H1 (cell line): Measurements from ENCODE around the gene ZFAND2B. TPM values are rescaled to one million over a fixed set of nuclear protein-coding genes. Genes with fewer than 3 reads are reported as not detected.

Experiments used
- CTCF ChIA-PET: fragments of 300-600 bp; sonication (Branson Sonifier 250); formaldehyde crosslinking; loops from one replicate; lab custom pipeline; 2021; ENCODE audit not compliant: partially characterized antibody; lab: Charles Lee
- POLR2A ChIA-PET: fragments of 300-600 bp; sonication (Branson Sonifier 250); formaldehyde crosslinking; loops from one replicate; lab custom pipeline; 2021; ENCODE audit warnings: inconsistent platforms; ENCODE audit not compliant: partially characterized antibody; lab: Charles Lee
- DNase-seq, 2 experiments: peaks; one replicate each; pipeline versions ENCODE4 v3.0.0 to v3.0.0-alpha.2; 2010 to 2022; ENCODE audit warnings: low spot score in 2 of 2, low read depth in 1 of 2, mixed read lengths in 1 of 2
- FAIRE-seq: peaks from 2 replicates; lab custom pipeline; 2011; peaks lifted over from hg19 to GRCh38; lab: Jason Lieb, UNC
- H2AFZ ChIP-seq: 2 replicates; pipeline ENCODE4 v1.8.1; 2012; ENCODE audit warnings: low read length, inconsistent platforms
- H2AK5ac ChIP-seq: 2 replicates; pipeline ENCODE4 v1.6.1; 2013; ENCODE audit warnings: low read depth, low read length
- H2BK120ac ChIP-seq: replicated peaks from 2 replicates; pipeline ENCODE3; 2013; ENCODE audit warnings: low read depth, low read length, inconsistent platforms
- H2BK12ac ChIP-seq: 2 replicates; pipeline ENCODE4 v1.6.1; 2013; ENCODE audit warnings: low read depth, low read length
- H2BK15ac ChIP-seq: 2 replicates; pipeline ENCODE4 v1.6.1; 2013; ENCODE audit warnings: low read length
- H2BK20ac ChIP-seq: 2 replicates; pipeline ENCODE4 v1.6.1; 2013; ENCODE audit warnings: low read length
- H2BK5ac ChIP-seq: 2 replicates; pipeline ENCODE4 v1.6.1; 2013; ENCODE audit warnings: low read depth, low read length
- H3K14ac ChIP-seq: 2 replicates; pipeline ENCODE4 v1.6.1; 2013; ENCODE audit warnings: inconsistent platforms; ENCODE audit not compliant: insufficient read length
- H3K18ac ChIP-seq: 2 replicates; pipeline ENCODE4 v1.6.1; 2013; ENCODE audit warnings: low read length; ENCODE audit errors: extremely low read depth
- H3K23ac ChIP-seq: 2 replicates; pipeline ENCODE4 v1.6.1; 2013; ENCODE audit warnings: inconsistent platforms; ENCODE audit not compliant: insufficient read length
- H3K23me2 ChIP-seq: 2 replicates; pipeline ENCODE4 v1.6.1; 2013; ENCODE audit warnings: low read depth, low read length
- H3K27ac ChIP-seq: 2 replicates; pipeline ENCODE4 v1.6.1; 2011; ENCODE audit warnings: low read depth, low read length, inconsistent platforms
- H3K27me3 ChIP-seq, 4 experiments: replicated peaks in 1 of 4; 1 replicate in 1 of 4; 2 replicates in 3 of 4; pipeline versions ENCODE4 v1.6.1 to v1.8.1; 2011 to 2013; ENCODE audit warnings: low read length in 3 of 4, mild to moderate bottlenecking in 3 of 4, inconsistent platforms in 2 of 4, mixed read lengths in 2 of 4, moderate library complexity in 1 of 4; ENCODE audit not compliant: control insufficient read depth in 3 of 4, insufficient read depth in 3 of 4; ENCODE audit errors: extremely low read depth in 1 of 4
- H3K36me3 ChIP-seq, 4 experiments: 2 replicates each; pipeline versions ENCODE4 v1.6.1 to v1.8.1; 2011 to 2013; ENCODE audit warnings: mild to moderate bottlenecking in 4 of 4, low read length in 3 of 4, moderate library complexity in 2 of 4, control low read depth in 1 of 4, inconsistent platforms in 1 of 4; ENCODE audit not compliant: insufficient read depth in 4 of 4, control insufficient read depth in 2 of 4
- H3K4ac ChIP-seq: replicated peaks from 2 replicates; pipeline ENCODE3; 2013; ENCODE audit warnings: low read length, low read depth, mixed read lengths, inconsistent platforms; ENCODE audit not compliant: insufficient read length
- H3K4me1 ChIP-seq, 4 experiments: replicated peaks in 1 of 4; 1 replicate in 1 of 4; 2 replicates in 3 of 4; pipeline versions ENCODE4 v1.6.1 to v1.8.1; 2011 to 2013; ENCODE audit warnings: low read length in 3 of 4, inconsistent platforms in 2 of 4, mixed read lengths in 1 of 4; ENCODE audit not compliant: insufficient read depth in 4 of 4, control insufficient read depth in 3 of 4
- H3K4me2 ChIP-seq, 2 experiments: 2 replicates each; pipeline versions ENCODE4 v1.6.1 to v1.8.1; 2011 to 2013; ENCODE audit warnings: low read depth in 2 of 2, low read length in 2 of 2, control low read depth in 1 of 2, inconsistent platforms in 1 of 2, mild to moderate bottlenecking in 1 of 2; ENCODE audit not compliant: insufficient read depth in 1 of 2
- H3K4me3 ChIP-seq, 4 experiments: fragments of 200-600, 300-600 bp in 1 of 4; sonication (generic), shearing (Covaris generic), sonication (Bioruptor Twin) in 1 of 4; 2 replicates each; pipeline versions ENCODE4 v1.5.1 to v1.8.1; 2011 to 2016; ENCODE audit warnings: low read length in 4 of 4, low read depth in 3 of 4, control low read depth in 2 of 4, inconsistent platforms in 2 of 4, mild to moderate bottlenecking in 2 of 4, mixed read lengths in 1 of 4, moderate library complexity in 1 of 4; ENCODE audit not compliant: insufficient read depth in 2 of 4; ENCODE audit errors: extremely low read depth in 1 of 4
- H3K56ac ChIP-seq: replicated peaks from 2 replicates; pipeline ENCODE3; 2013; ENCODE audit warnings: low read depth, mild to moderate bottlenecking, mixed read lengths, low read length, inconsistent platforms; ENCODE audit not compliant: insufficient read length
- H3K79me1 ChIP-seq: 2 replicates; pipeline ENCODE4 v1.6.1; 2013; ENCODE audit warnings: low read depth, low read length, control low read depth
- H3K79me2 ChIP-seq, 2 experiments: 2 replicates each; pipeline versions ENCODE4 v1.6.1 to v1.8.1; 2012 to 2013; ENCODE audit warnings: low read length in 2 of 2, mild to moderate bottlenecking in 2 of 2, inconsistent platforms in 1 of 2; ENCODE audit not compliant: insufficient read depth in 2 of 2, control insufficient read depth in 1 of 2
- H3K9ac ChIP-seq, 4 experiments: replicated peaks in 1 of 4; 1 replicate in 1 of 4; 2 replicates in 3 of 4; pipeline versions ENCODE4 v1.6.1 to v1.8.1; 2011 to 2013; ENCODE audit warnings: low read depth in 3 of 4, low read length in 3 of 4, control low read depth in 2 of 4, mild to moderate bottlenecking in 2 of 4, moderate library complexity in 2 of 4, inconsistent platforms in 1 of 4; ENCODE audit errors: extremely low read depth in 1 of 4
- H3K9me3 ChIP-seq, 2 experiments: 2 replicates each; pipeline versions ENCODE4 v1.6.1 to v1.8.1; 2012 to 2013; ENCODE audit warnings: mild to moderate bottlenecking in 2 of 2, moderate library complexity in 2 of 2, control low read depth in 1 of 2, inconsistent platforms in 1 of 2, low read depth in 1 of 2, low read length in 1 of 2, mixed read lengths in 1 of 2; ENCODE audit not compliant: insufficient read depth in 2 of 2
- H4K20me1 ChIP-seq, 2 experiments: replicated peaks in 1 of 2; 2 replicates each; pipeline versions ENCODE3 to v1.8.1; 2011 to 2013; ENCODE audit warnings: inconsistent platforms in 2 of 2, low read length in 2 of 2, mild to moderate bottlenecking in 1 of 2; ENCODE audit not compliant: insufficient read depth in 2 of 2, control insufficient read depth in 1 of 2
- H4K5ac ChIP-seq: 2 replicates; pipeline ENCODE4 v1.6.1; 2013; ENCODE audit warnings: low read length, low read depth, mixed read lengths, inconsistent platforms; ENCODE audit not compliant: insufficient read length
- H4K8ac ChIP-seq: 2 replicates; pipeline ENCODE4 v1.8.0; 2013; ENCODE audit warnings: mild to moderate bottlenecking, moderate library complexity, low read length, inconsistent platforms; ENCODE audit not compliant: insufficient read depth; ENCODE audit errors: extremely low read depth
- H4K91ac ChIP-seq: replicated peaks from 2 replicates; pipeline ENCODE3; 2013; ENCODE audit warnings: low read length, mixed read lengths, inconsistent platforms; ENCODE audit not compliant: insufficient read length
- ASH2L ChIP-seq: fragments of 200-600, 300-600 bp; sonication (generic); IDR thresholded peaks from one replicate; pipeline ENCODE4 v1.7.1; 2017; ENCODE audit warnings: low read length
- EZH2 ChIP-seq: fragments of 200-600 bp; sonication (generic); IDR thresholded peaks from 2 replicates; pipeline ENCODE4 v1.7.1; 2012; ENCODE audit warnings: low read depth, mild to moderate bottlenecking, moderate library complexity, low read length, inconsistent platforms; ENCODE audit not compliant: severe bottlenecking
- HDAC2 ChIP-seq, 2 experiments: fragments of 300-600 bp in 1 of 2; sonication (generic) in 1 of 2; IDR thresholded peaks; 2 replicates each; pipeline ENCODE4 v1.6.1; 2011 to 2012; ENCODE audit warnings: low read depth in 2 of 2, low read length in 2 of 2, mild to moderate bottlenecking in 2 of 2, moderate library complexity in 2 of 2, borderline replicate concordance in 1 of 2, inconsistent platforms in 1 of 2
- HDAC6 ChIP-seq: IDR thresholded peaks from one replicate; pipeline ENCODE4 v1.7.1; 2012; ENCODE audit warnings: low read depth, mild to moderate bottlenecking, inconsistent platforms, low read length, moderate library complexity
- JUN ChIP-seq: IDR thresholded peaks from 2 replicates; pipeline ENCODE4 v1.6.1; 2011; ENCODE audit warnings: low read depth, mild to moderate bottlenecking, improper control_type of control experiment, low read length
- NANOG ChIP-seq: IDR thresholded peaks from 2 replicates; pipeline ENCODE4 v1.6.1; 2011; ENCODE audit warnings: low read length, low read depth, mild to moderate bottlenecking, inconsistent platforms; ENCODE audit not compliant: insufficient read depth, poor library complexity, severe bottlenecking
- POU5F1 ChIP-seq: IDR thresholded peaks from 2 replicates; pipeline ENCODE4 v1.6.1; 2011; ENCODE audit warnings: low read depth, mild to moderate bottlenecking, low read length, moderate library complexity
- RBBP5 ChIP-seq: IDR thresholded peaks from 2 replicates; pipeline ENCODE4 v1.7.1; 2012; ENCODE audit warnings: low read depth, mild to moderate bottlenecking, inconsistent platforms, low read length, moderate library complexity, borderline replicate concordance
- WGBS, 2 experiments: shearing (Covaris generic) in 1 of 2; methylation state at CpG; one replicate each; pipeline versions ENCODE4 v1.1.6 to v1.1.7; 2013 to 2015; ENCODE audit warnings: low lambda C conversion rate in 2 of 2, mixed read lengths in 2 of 2, inconsistent platforms in 1 of 2, low coverage in 1 of 2, missing lambda C conversion rate in 1 of 2; ENCODE audit not compliant: insufficient replicate concordance in 2 of 2, insufficient coverage in 1 of 2, insufficient read length in 1 of 2; ENCODE audit errors: extremely low coverage in 1 of 2, missing lambda C conversion rate in 1 of 2; 5-methylcytosine and 5-hydroxymethylcytosine counted together
- polyA plus RNA-seq, 7 experiments: library from polyadenylated mRNA; depleted of rRNA in 3 of 7; stranded (reverse) in 5 of 7; unstranded in 2 of 7; fragments of >200 nt in 5 of 7; fragments of 200-250 nt in 2 of 7; gene quantifications; 1 replicate in 5 of 7; 2 replicates in 1 of 7; 4 replicates in 1 of 7; pipeline versions ENCODE4 v1.2.1 to v1.2.3, GENCODE V29; 2011 to 2013; ENCODE audit warnings: missing spikeins in 2 of 7, mixed read lengths in 2 of 7
- total RNA-seq: library from RNA; stranded (reverse); fragmentation: NEBNext Ultra II Directional; extraction: Animal tissue kit (Norgen Biotek cat#: 25700); gene quantifications from 2 replicates; pipeline ENCODE4 v1.2.1, GENCODE V29; 2021
- TF ChIP-seq, protein P1 (sequence below): IDR thresholded peaks from 2 replicates; pipeline ENCODE4 v1.6.1; 2012; ENCODE audit warnings: inconsistent platforms

ZFAND2B gene
- total and polyA plus RNA-seq, 2 of the 8 experiments (the other 6 are each of a cell fraction or from before 2014, with no cell fraction given) = 16.0 to 17.9 TPM

DNA sequence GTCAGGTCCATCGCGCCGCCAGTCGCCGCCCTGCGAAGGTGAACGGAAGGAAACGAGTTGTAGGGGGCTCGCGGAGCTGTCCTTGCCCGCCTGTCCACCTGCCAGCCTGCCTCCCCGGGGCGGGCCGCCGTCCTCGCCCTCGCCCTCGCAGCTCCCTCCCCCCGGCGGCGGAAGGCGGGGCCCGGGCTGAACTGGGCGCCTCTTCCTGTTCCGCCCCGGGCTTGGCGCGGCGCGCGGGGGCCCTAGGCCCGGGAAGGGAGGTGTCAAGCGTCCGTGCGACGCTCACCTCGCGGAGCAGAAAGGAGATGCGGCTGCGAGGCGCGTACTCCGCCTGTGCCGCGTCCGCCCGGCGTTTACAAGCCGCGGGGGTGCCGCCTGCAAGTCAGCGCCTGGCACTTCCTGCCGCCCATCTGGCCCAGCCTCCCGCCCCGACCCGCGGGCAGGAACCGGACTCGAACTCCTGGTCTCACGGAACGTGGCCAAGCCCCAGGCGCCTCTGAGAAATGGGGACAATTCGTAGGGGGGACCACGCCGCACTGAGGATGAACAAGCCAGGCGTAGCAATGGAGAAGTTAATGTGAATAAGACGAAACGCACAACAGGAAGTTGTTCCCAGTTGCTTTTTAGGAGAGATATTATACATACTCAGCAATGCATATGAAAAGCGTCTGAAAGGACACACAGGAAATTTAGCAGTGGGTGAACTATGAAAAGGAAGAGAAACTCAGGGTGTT, 29.6 kb upstream of the ZFAND2B start, which contains the start of gene CNPPD1:
Gene CNPPD1 (minus strand): TSS at position 108 of the 734 bp plus-strand sequence. CDS start 97 bp downstream, at position 11.
- peak within 1 kb of the TSS; percentile 83 for H3K18ac ChIP-seq
- H3K79me2 ChIP-seq = peaks cover 0 to 8% of the 10 kb centered on the region in 2 experiments; a peak in 1 of 4 replicates
- H2BK5ac ChIP-seq = peak within 1 kb of the TSS; percentile 89
- peak in 1 of 2 experiments; percentile 84 for DNase-seq
- no peak within 1 kb of the TSS for H2AK5ac ChIP-seq
- 2% methylated on average over 49 of the region's 69 CpGs; no CpG with 5 or more reads in 1 of the 2 experiments for WGBS, 2 experiments
- H4K91ac ChIP-seq = peak within 1 kb of the TSS; percentile 40
- peak within 1 kb of the TSS; percentile 69 for H2AFZ ChIP-seq
- CTCF ChIA-PET = interaction anchor here (0.6 to 8.3 kb wide), 13 partner anchors 11 to 480 kb away, joined by 3 to 71 read pairs (median 4); partner anchors contain the start of genes DNAJB2 and NHEJ1
- no peak within 1 kb of the TSS for H3K14ac ChIP-seq
- POLR2A ChIA-PET = interaction anchor here (0.7 to 3.0 kb wide), 12 partner anchors 13 to 118 kb away, joined by 3 to 21 read pairs (median 6); partner anchors contain the start of genes ABCB6, ANKZF1, ATG9A and STK16
- no peak within 1 kb of the TSS for H2BK120ac ChIP-seq
- peak within 1 kb of the TSS; percentile 88 for H4K5ac ChIP-seq
- no peaks in the 10 kb centered on the region for H3K9me3 ChIP-seq
- H3K4me1 ChIP-seq = peaks cover 0 to 13% (median 6%) of the 10 kb centered on the region in 4 experiments; a peak in 6 of 7 replicates
- peak within 1 kb of the TSS; percentile 78 to 96 (median 92) for H3K4me3 ChIP-seq
- H3K36me3 ChIP-seq = peaks cover 3 to 21% (median 16%) of the 10 kb centered on the region in 4 experiments; a peak in 6 of 8 replicates
- H4K8ac ChIP-seq = 0 out of 2 replicates have a peak within 1 kb of the TSS, but pooled peaks have one; percentile 26
- 0 out of 2 replicates have a peak within 1 kb of the TSS, but pooled peaks have one; percentile 52 for H2BK12ac ChIP-seq
- no peak within 1 kb of the TSS for H3K23ac ChIP-seq
- peak within 1 kb of the TSS; percentile 82 to 89 for H3K4me2 ChIP-seq
- no peaks in the 10 kb centered on the region for H3K27me3 ChIP-seq
- FAIRE-seq = no peak
- peaks cover 6% of the 10 kb centered on the region for H3K79me1 ChIP-seq
- no peak within 1 kb of the TSS for H2BK20ac ChIP-seq
- H2BK15ac ChIP-seq = no peak within 1 kb of the TSS; the same call in 1 of the 2 replicates
- peak within 1 kb of the TSS; percentile 50 for H3K56ac ChIP-seq
- H3K4ac ChIP-seq = no peak within 1 kb of the TSS
- H3K27ac ChIP-seq = peak within 1 kb of the TSS; percentile 78
- peaks cover 11% of the 10 kb centered on the region; the same call in 1 of the 2 replicates for H3K23me2 ChIP-seq
- peak within 1 kb of the TSS; percentile 60 to 72 (median 62) for H3K9ac ChIP-seq
- H4K20me1 ChIP-seq = peaks cover 0 to 3% of the 10 kb centered on the region in 2 experiments
- TF ChIP-seq HDAC2 (IDR thresholded peaks at IDR 0.05; ENCODE audit: borderline replicate concordance in 1 of 2, low read depth in 2 of 2, low read length in 2 of 2) (0 out of 4 replicates have a peak, but pooled peaks of 1 of the 2 experiments have one; percentile 9), ASH2L (peak; percentile 93), EZH2 (no peak), JUN (no peak), RBBP5 (0 out of 2 replicates have a peak, but pooled peaks have one; percentile 49), POU5F1 (no peak), NANOG (peak; percentile 1), HDAC6 (no peak)
- TF ChIP-seq, protein P1, sequence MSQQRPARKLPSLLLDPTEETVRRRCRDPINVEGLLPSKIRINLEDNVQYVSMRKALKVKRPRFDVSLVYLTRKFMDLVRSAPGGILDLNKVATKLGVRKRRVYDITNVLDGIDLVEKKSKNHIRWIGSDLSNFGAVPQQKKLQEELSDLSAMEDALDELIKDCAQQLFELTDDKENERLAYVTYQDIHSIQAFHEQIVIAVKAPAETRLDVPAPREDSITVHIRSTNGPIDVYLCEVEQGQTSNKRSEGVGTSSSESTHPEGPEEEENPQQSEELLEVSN = peak; percentile 47
